Activated naive CD4-positive, alpha-beta T cell treated with anti-CD3 and anti-CD28 coated beads, Interleukin-2, amount 50 U/mL, for 24 hours (primary cell): ENCODE data around the gene TFPI.
"Not testable (repeated sequence)": the region's sequence is repeated elsewhere in the genome, so short reads cannot be mapped to it uniquely, and the experiment has no call there.

Experiments used
- H3K27ac Mint-ChIP-seq: one replicate; pipeline ENCODE4 v1.8.0; 2021; ENCODE audit warnings: mild to moderate bottlenecking, mixed read lengths
- H3K27me3 Mint-ChIP-seq: one replicate; pipeline ENCODE4 v1.8.0; 2021; ENCODE audit warnings: mixed read lengths
- H3K36me3 Mint-ChIP-seq: one replicate; pipeline ENCODE4 v1.8.0; 2021; ENCODE audit warnings: mixed read lengths
- H3K4me1 Mint-ChIP-seq: one replicate; pipeline ENCODE4 v1.8.0; 2021; ENCODE audit warnings: mixed read lengths
- H3K4me3 Mint-ChIP-seq: one replicate; pipeline ENCODE4 v1.8.0; 2021; ENCODE audit warnings: mild to moderate bottlenecking, mixed read lengths
- H3K9me3 Mint-ChIP-seq: one replicate; pipeline ENCODE4 v1.8.0; 2021; ENCODE audit warnings: mixed read lengths

TFPI gene

GRCh38 chr2:187569042-187569441, 14.8 kb upstream of the TFPI start:
- Mint-ChIP-seq H3K4me3 (no peak overlapping the region), H3K36me3 (no peaks in the 10 kb centered on the region), H3K27ac (no peak overlapping the region), H3K27me3 (peaks cover 1% of the 10 kb centered on the region), H3K4me1 (no peaks in the 10 kb centered on the region), H3K9me3 (no peaks in the 10 kb centered on the region)

- H3K4me3 Mint-ChIP-seq = no peak overlapping the region
- no peaks in the 10 kb centered on the region for H3K4me1 Mint-ChIP-seq
- no peaks in the 10 kb centered on the region for H3K36me3 Mint-ChIP-seq
- H3K27ac Mint-ChIP-seq = no peak overlapping the region
- H3K9me3 Mint-ChIP-seq = no peaks in the 10 kb centered on the region
- H3K27me3 Mint-ChIP-seq = peaks cover 1% of the 10 kb centered on the region
These were observed 12.9 kb upstream of the TFPI start for GRCh38 chr2:187567126-187567525.

GRCh38 chr2:187566712-187567111, 12.5 kb upstream of the TFPI start:
- Mint-ChIP-seq H3K27ac (no peak overlapping the region), H3K4me3 (no peak overlapping the region), H3K36me3 (no peaks in the 10 kb centered on the region), H3K27me3 (peaks cover 1% of the 10 kb centered on the region), H3K9me3 (no peaks in the 10 kb centered on the region), H3K4me1 (no peaks in the 10 kb centered on the region)

DNA sequence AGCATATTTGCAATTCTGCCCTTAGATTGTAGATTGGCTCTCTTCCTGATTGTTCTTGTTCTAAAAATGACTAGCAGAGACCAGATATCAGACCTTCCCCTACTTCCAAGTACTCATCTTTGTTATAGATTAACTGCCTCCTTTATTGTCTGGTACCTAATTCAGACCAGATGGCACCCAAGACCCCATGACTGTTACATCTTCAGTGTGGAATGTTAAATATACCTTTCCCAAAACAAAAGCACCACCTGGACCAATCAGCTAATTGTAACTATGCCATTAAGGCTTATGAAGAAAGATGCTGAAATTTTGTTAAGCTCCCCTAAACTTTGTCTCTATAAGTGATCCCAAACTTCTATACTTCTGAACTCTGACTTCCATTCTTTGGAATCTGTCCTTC, 12.0 kb upstream of the TFPI start:
- H3K9me3 Mint-ChIP-seq = no peaks in the 10 kb centered on the region
- peaks cover 1% of the 10 kb centered on the region for H3K27me3 Mint-ChIP-seq
- no peak overlapping the region for H3K27ac Mint-ChIP-seq
- H3K4me1 Mint-ChIP-seq = no peaks in the 10 kb centered on the region
- H3K36me3 Mint-ChIP-seq = no peaks in the 10 kb centered on the region
- H3K4me3 Mint-ChIP-seq = no peak overlapping the region

DNA sequence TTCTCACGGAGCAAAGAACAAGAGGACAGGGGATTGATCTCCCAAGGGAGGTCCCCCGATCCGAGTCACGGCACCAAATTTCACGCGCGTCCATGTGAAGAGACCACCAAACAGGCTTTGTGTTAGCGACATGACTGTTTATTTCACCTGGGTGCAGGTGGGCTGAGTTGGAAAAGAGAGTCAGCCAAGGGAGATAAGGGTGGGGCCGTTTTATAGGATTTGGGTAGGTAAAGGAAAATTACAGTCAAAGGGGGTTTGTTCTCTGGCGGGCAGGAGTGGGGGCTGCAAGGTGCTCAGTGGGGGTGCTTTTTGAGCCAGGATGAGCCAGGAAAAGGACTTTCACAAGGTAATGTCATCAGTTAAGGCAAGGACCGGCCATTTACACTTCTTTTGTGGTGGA, 11.4 kb upstream of the TFPI start:
- not testable (repeated sequence) for H3K27me3 Mint-ChIP-seq, H3K4me3 Mint-ChIP-seq, H3K9me3 Mint-ChIP-seq, H3K27ac Mint-ChIP-seq, H3K4me1 Mint-ChIP-seq, H3K36me3 Mint-ChIP-seq

DNA sequence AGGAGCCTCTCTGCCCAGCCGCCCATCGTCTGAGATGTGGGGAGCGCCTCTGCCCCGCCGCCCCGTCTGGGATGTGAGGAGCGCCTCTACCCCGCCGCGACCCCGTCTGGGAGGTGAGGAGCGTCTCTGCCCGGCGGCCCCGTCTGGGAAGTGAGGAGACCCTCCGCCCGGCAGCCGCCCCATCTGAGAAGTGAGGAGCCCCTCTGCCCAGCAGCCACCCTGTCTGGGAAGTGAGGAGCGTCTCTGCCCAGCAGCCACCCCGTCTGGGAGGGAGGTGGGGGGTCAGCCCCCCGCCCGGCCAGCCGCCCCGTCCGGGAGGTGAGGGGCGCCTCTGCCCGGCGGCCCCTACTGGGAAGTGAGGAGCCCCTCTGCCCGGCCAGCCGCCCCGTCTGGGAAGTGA, 2.3 kb upstream of the TFPI start:
- H3K36me3 Mint-ChIP-seq, H3K27me3 Mint-ChIP-seq, H3K4me1 Mint-ChIP-seq, H3K4me3 Mint-ChIP-seq, H3K27ac Mint-ChIP-seq, H3K9me3 Mint-ChIP-seq: not testable (repeated sequence)

DNA sequence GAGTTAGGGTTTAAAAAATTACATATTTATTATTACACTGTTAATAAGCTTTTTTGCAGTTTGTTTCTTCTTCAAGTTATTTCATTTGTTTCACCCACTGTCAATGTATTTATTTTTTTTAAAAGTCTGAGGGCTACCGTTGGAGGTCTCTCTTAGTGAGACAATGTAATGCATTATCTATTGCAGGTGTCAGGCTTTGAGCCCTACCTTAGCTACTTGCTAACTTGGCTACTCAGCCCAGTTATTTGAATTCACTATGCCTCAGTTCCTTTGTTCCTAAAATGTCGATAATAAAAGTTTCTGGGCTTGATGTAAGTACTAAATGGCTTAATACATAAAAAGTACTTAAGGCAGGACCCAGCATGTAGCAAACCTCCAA, 458 bp upstream of the TFPI start:
- Mint-ChIP-seq H3K9me3 (no peaks in the 10 kb centered on the region), H3K27ac (no peak overlapping the region), H3K27me3 (peaks cover 9% of the 10 kb centered on the region), H3K4me3 (no peak overlapping the region), H3K36me3 (no peaks in the 10 kb centered on the region), H3K4me1 (peaks cover 7% of the 10 kb centered on the region)

- no peaks in the 10 kb centered on the region for H3K9me3 Mint-ChIP-seq
- peaks cover 7% of the 10 kb centered on the region for H3K4me1 Mint-ChIP-seq
- peaks cover 9% of the 10 kb centered on the region for H3K27me3 Mint-ChIP-seq
- no peak overlapping the region for H3K27ac Mint-ChIP-seq
- H3K36me3 Mint-ChIP-seq = no peaks in the 10 kb centered on the region
- no peak overlapping the region for H3K4me3 Mint-ChIP-seq
These were observed 1.2 kb downstream of the TFPI start for GRCh38 chr2:187552828-187553681.

- H3K27ac Mint-ChIP-seq = no peak overlapping the region
- no peaks in the 10 kb centered on the region for H3K9me3 Mint-ChIP-seq
- H3K4me1 Mint-ChIP-seq = peaks cover 7% of the 10 kb centered on the region
- H3K4me3 Mint-ChIP-seq = no peak overlapping the region
- peaks cover 9% of the 10 kb centered on the region for H3K27me3 Mint-ChIP-seq
- H3K36me3 Mint-ChIP-seq = no peaks in the 10 kb centered on the region
These were observed 1.9 kb downstream of the TFPI start for GRCh38 chr2:187552381-187552780.

DNA sequence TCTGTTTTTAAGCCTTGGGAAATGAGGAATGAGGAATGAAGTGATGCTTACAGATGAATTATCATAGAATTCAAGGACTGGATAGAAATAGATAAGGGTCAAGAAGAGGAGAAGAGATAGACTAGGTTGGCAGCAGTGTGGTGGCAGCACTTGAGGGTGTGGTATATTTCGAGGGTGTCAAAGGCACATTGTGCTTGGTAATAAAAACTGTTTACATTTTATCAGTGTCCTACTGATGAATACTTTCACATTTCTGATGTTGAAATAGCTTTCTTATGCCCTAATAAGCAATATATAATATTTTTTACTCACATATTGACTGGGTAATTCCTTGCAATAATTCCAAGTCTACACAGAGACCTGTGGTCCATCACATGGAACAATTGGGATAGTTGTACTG, 3.4 kb downstream of the TFPI start:
- Mint-ChIP-seq H3K27me3 (peaks cover 9% of the 10 kb centered on the region), H3K4me3 (no peak overlapping the region), H3K4me1 (peaks cover 7% of the 10 kb centered on the region), H3K9me3 (no peaks in the 10 kb centered on the region), H3K27ac (no peak overlapping the region), H3K36me3 (no peaks in the 10 kb centered on the region)

DNA sequence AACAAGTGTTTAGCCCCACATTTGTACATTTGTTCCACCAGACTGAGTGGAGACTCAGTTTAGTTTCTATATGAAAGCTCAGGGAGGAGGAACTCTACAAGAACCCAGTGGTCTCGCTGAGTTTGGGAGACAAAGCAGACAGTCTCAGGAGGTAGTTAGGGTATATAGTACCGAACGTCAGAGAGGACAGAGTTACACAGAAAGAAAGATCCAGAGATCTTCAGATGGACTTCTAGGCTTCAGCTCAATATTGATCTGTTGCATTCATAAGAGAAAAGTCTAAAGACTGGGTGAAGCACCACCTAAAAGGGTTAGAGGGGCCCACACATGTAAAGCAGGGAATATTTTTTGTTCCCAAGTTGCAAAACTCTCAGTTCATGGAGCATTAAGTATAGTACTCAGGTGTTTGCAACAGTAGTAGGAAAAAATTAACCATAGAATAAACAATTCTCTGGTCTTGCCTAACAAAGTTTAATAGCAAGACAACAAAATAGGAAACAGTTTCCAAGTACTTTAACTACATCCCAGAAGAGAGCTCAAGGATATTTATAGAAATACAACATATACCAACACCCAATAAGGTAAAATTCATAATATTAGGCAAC, 4.2 kb downstream of the TFPI start:
- Mint-ChIP-seq H3K27me3 (peaks cover 6% of the 10 kb centered on the region), H3K36me3 (no peaks in the 10 kb centered on the region), H3K27ac (no peak overlapping the region), H3K4me1 (peaks cover 7% of the 10 kb centered on the region), H3K4me3 (no peak overlapping the region), H3K9me3 (no peaks in the 10 kb centered on the region)

DNA sequence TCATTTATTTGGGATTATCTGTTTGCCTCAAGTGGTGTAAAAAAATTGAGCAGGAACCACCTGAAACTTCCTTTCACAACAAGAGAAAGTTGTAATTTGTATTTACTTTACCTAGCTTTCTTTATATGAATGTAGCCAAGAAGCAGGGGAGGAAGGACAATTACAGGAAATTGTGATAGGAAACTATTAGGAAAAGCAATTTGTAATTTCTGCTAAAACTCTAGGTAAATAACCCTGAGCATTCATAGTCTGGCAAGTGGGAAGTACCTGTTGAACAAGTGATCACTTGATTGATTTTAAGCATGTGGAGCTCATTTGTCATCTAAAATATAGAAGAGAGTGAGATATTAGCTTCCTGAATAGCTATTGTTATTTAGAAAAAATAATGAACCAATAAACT, 5.0 kb downstream of the TFPI start:
- peaks cover 4% of the 10 kb centered on the region for H3K27me3 Mint-ChIP-seq
- H3K27ac Mint-ChIP-seq = no peak overlapping the region
- no peak overlapping the region for H3K4me3 Mint-ChIP-seq
- H3K9me3 Mint-ChIP-seq = no peaks in the 10 kb centered on the region
- H3K36me3 Mint-ChIP-seq = no peaks in the 10 kb centered on the region
- H3K4me1 Mint-ChIP-seq = peaks cover 3% of the 10 kb centered on the region

GRCh38 chr2:187548656-187549055, 5.6 kb downstream of the TFPI start:
- H3K4me3 Mint-ChIP-seq = no peak overlapping the region
- H3K27me3 Mint-ChIP-seq = peaks cover 1% of the 10 kb centered on the region
- H3K27ac Mint-ChIP-seq = no peak overlapping the region
- H3K9me3 Mint-ChIP-seq = no peaks in the 10 kb centered on the region
- no peaks in the 10 kb centered on the region for H3K36me3 Mint-ChIP-seq
- H3K4me1 Mint-ChIP-seq = no peaks in the 10 kb centered on the region

DNA sequence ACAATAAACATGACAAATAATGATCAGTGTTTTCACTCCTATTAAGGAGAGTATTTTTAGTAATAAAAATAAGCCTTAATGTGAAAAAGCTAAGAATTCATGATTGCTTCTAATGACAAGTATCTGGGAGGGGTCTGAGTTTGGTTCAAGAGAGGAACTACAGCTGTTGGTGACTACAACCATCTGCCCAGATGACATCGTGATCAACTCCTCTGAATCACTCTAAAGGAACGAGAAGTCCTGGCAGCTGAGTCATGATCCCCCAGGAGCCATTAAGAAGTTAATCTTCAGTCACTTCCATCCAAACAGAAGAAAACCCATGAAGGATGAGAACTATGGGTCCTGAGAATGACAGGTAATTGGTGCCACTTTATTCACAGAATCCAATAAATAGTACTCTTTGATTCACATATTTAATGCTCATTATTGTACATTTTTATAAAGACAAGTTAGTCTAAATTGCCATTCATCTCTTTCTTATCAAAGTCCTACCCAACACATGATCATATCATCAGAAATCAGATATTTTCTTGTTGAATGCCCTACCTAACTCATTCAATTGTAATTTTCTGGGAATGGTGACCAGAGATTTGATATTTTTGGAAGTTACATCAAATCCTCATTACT, 6.8 kb downstream of the TFPI start:
- no peaks in the 10 kb centered on the region for H3K36me3 Mint-ChIP-seq

GRCh38 chr2:187546762-187547333, 7.4 kb downstream of the TFPI start:
- no peaks in the 10 kb centered on the region for H3K27me3 Mint-ChIP-seq
- no peak overlapping the region for H3K27ac Mint-ChIP-seq
- no peaks in the 10 kb centered on the region for H3K4me1 Mint-ChIP-seq
- no peaks in the 10 kb centered on the region for H3K36me3 Mint-ChIP-seq
- H3K4me3 Mint-ChIP-seq = no peak overlapping the region
- peaks cover 4% of the 10 kb centered on the region for H3K9me3 Mint-ChIP-seq

More for the DNA sequence above, 6.8 kb downstream of the TFPI start:
- Mint-ChIP-seq H3K27ac (no peak overlapping the region), H3K4me3 (no peak overlapping the region), H3K27me3 (no peaks in the 10 kb centered on the region), H3K9me3 (no peaks in the 10 kb centered on the region), H3K4me1 (no peaks in the 10 kb centered on the region)

- Mint-ChIP-seq H3K9me3 (peaks cover 4% of the 10 kb centered on the region), H3K27me3 (no peaks in the 10 kb centered on the region), H3K4me3 (no peak overlapping the region)
These were observed 8.9 kb downstream of the TFPI start for GRCh38 chr2:187545238-187545751.

More at GRCh38 chr2:187545238-187545751, 8.9 kb downstream of the TFPI start:
- Mint-ChIP-seq H3K36me3 (no peaks in the 10 kb centered on the region), H3K4me1 (no peaks in the 10 kb centered on the region), H3K27ac (no peak overlapping the region)
